GM12801 (cell line): ENCODE measurements around the gene LMAN1L.

Experiments used
- CTCF ChIP-seq: IDR thresholded peaks from one replicate; pipeline ENCODE4 v1.5.1; 2011; ENCODE audit warnings: control low read depth; ENCODE audit not compliant: insufficient read length; ENCODE audit errors: extremely low read depth

LMAN1L gene

DNA sequence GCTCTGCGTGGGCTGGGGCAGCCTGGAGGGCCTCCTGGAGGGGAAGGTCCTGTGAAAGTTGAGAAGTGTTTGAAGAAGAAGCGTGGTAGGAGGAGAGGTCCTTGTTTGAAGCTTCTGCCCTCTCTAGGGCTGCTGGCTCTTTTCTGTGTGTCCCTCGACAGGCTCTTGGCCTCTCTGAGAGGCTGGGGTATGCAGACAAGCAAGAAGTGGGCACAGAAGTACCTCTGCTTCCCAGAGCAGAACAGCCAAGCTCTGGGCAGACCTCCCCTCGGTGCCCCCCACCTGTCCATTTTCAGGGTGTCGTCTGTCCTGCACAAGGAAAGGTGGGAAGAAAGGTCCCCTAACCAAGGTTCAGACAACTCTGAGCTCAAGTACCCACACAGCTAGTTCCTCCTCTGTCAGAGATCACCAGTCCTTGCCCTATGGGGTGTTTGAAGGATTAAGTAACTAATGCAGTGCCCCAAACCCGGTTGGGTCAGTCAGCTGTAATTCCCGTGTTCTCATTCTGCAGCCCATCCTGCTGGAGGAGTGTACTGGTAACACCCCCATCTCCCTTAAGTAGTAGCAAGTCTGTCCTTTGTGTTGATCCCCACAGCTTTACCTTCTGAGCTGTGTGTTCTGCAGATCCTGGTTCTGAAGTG lies 24.5 kb upstream of the LMAN1L start:
- TF ChIP-seq CTCF: no peak

DNA sequence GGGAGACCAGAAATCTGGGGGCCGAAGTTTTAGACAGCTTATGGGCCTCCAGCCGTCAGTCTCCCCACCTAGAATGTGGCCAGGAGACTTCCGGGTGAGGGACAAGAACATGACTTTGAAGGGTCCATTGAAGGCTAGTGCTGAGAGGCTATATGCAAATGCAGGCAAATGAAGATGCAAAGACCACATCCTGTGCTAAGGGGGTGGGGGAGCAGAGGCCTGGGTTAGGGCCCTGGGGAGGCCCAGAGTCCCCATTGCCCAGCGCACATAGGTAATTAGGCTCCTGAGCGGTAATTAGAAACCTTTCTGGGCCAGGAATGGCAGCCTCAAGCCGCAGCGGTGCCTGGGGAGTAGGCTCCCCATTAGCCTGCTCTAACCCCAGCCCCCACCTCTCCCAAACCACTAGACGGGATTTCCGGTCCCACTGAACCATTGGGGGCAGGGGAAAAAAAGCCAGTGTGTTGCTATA lies 23.9 kb upstream of the LMAN1L start:
- no peak for TF ChIP-seq CTCF

DNA sequence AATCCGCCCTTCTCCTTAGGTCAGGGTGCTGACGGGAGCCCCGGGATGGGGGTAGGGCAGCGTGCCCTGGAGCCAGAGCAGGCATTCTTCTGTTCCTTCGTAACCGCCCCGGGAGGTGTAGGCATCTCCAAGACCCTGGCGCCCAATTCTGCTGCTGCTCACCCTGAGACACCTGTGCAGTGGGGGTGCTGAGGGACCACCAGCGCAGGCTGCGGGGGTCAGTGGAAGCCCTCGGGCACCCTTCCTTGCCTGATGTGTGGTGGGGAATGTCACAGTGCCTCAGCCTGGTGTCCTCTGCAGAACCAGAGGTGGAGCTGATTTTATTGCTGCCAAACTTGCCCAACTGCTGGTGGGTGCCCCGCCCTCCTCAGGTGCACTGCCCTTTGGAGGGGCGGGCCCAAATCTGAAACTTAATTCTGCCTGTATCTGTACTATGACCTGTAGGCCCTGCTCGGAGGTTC lies 23.4 kb upstream of the LMAN1L start:
- TF ChIP-seq CTCF: no peak

DNA sequence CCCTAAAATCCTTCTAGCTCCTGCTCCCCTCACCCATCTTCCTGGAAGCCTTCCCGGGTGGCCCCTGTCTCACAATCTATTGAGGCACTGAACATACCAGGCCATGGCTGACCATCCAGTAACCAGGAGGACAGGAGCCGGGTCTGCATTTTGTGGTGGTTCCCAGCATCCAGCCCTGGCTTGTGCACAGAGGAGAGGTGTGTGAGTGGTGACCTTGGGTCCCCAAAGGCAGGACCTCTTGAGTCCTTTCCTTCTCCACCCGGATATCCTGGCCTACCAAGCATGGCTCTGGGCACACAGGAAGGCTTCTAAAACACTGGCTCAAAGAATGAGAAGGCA lies 22.9 kb upstream of the LMAN1L start:
- no peak for TF ChIP-seq CTCF

DNA sequence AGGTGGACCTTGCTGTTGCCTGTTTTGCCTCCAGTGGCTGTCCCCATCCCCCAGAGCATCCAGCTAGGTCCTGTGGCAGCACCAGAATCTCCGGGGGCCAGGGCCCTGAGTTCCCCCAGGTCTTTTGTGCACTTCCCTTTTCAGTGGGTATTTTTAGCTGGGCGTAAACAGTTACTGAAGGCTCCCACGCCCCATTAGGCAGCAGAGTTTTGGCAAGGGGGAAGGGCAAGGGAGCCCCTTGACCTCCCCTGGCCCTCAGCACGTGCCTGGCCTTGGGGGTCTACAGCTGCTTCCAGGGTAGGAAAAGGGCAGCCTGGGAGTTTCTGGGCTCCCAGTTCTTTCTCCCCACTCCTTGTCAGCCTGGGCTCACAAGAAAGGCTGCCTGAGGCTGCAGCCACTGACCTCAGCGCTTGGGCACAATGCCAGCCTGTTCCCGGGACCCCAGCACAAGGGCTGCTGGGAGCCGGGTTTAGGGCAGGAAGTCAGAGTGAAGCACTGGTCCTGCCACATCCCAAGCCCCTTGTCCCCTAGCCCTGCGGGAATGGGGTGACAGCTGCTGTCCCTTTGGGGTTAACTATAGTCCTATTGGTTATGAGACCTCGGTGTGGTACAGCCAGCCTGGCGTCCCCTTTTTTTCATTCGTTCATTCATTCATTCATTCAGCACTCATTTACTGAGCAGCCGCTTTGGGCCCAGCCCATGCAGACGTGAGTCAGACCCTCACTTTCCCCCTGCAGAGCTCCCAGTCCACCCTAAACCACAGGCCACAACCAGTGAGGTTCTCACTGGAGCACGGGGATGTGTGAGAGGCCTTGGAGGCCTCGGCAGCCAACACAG lies 22.3 kb upstream of the LMAN1L start:
- TF ChIP-seq CTCF: no peak

DNA sequence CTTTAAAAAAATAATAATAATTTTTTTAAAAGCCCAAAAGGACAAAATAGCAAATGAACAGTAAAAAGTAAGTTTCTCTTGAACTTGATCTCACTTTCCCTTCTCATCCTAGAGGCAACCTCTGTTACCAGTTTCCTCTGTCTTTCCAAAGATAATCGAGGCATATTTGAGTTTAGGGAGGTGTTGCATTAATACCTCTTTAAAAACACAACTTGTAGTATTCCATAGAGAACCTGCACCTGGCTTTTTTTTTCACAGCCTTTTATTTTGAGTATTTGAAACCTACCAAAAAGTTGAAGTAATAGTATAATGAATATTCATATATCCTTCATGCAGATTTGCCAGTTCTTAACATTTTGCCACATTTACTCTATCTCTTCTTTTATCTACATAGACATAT lies 21.6 kb upstream of the LMAN1L start:
- TF ChIP-seq CTCF: no peak

DNA sequence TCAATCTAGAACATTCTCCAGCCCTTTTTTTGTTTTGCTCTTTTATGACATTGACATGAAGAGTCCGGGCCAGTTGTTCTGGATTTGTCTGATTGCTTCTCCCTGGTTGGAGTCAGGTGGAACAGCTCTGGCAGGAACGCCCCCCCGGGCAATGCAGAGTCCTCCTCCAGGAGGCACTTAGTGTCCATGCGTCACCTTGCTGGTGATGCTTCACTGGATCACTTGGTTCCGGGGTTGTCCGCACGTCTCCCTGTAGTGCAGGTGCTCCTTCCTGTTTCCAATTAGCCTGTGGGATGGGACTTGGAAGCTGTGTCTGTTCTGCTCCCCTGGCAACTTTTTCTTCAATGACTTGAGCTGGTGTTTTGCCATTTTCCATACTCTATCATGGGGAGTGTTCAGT lies 21.0 kb upstream of the LMAN1L start:
- no peak for TF ChIP-seq CTCF
